HG03469 (cell line): ENCODE data around the gene TMEM81.

Experiments
- ATAC-seq: cut with Tn5 transposase; IDR thresholded peaks from one replicate; pipeline ENCODE4 v1.9.1; 2021; ENCODE audit warnings: mild to moderate bottlenecking, moderate library complexity, moderate number of reproducible peaks; ENCODE audit not compliant: unreplicated experiment

TMEM81 gene

GRCh38 chr1:205038132-205038786 lies 46.0 kb downstream of the TMEM81 start:
- ATAC-seq: no peak

- no peak for ATAC-seq
Measured at GRCh38 chr1:205037539-205037938, 46.7 kb downstream of the TMEM81 start.
